ENCODE data around the gene SLBP.

The SLBP gene

DNA sequence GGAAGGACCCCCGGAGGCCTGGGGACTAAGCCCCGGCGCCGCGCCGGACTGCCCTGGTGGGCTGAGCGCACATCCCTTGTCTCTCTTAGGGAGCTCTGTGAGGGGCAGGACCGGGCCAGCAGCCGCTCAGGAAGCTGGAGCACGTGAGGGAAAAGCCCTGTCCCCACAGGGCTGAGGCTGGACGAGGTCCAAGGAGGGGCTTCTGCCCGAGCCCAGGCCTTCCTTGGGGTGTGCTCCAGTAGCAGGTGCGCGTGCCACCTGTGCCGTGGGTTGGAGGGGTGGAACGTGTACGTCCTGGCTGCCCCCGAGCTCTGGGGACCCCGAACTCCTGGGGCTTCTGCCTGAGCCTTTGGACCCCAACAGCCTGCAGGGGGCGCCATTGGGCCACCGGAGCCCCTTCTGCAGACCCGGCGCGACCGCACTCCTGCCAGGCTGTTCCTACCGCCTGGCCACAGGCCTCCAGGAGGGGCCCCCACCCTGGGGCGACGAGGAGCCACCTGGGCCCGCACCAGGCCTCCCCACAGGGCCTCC, 36.4 kb upstream of the SLBP start:
- DNase-seq, result peak; percentile 90

- no peak for DNase-seq
Measured at GRCh38 chr4:1747603-1747967, 35.5 kb upstream of the SLBP start.

DNA sequence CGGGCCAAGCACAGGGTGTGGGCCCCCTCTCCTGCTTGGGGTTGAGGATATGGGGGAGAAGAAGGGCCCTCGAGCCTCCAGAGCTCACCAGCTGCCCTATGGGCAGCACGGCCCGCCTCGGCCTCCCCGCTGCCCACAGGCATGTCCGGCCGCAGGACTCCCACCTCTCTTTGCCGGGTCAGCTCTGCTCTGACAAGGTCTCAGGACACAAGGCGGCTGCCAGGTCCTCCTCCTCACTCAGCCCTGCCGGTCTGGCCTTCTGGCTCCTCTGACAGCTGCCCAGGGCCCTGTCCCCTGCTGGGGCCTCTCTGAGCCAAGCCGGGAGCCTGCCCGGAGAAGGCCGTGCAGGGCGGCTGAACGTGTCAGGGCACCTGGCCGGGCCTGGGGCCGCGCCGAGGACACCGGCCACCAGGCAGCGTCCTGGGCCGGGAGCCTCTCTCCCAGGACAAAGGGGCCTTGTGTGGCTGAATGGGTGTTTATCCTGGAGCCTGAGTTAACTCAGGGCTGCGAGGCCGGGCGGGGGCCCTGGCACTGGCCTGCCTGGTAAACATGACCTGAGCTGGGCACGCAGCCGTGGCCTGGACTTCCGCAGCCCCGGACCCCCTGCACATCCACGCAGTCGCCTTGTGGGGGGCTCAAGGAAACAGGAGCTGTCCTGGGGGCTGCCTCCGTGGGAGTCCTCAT, 34.9 kb upstream of the SLBP start:
- DNase-seq, result no peak

GRCh38 chr4:1746265-1746691, 34.2 kb upstream of the SLBP start:
- peak; percentile 92 for DNase-seq

GRCh38 chr4:1745697-1746096, 33.6 kb upstream of the SLBP start:
- DNase-seq, result no peak

- no peak for DNase-seq
Measured at GRCh38 chr4:1745165-1745564, 33.0 kb upstream of the SLBP start.

- no peak for DNase-seq
Measured at GRCh38 chr4:1744552-1744951, 32.4 kb upstream of the SLBP start.

- DNase-seq, result no peak
Measured at GRCh38 chr4:1743975-1744374, 31.9 kb upstream of the SLBP start.

DNA sequence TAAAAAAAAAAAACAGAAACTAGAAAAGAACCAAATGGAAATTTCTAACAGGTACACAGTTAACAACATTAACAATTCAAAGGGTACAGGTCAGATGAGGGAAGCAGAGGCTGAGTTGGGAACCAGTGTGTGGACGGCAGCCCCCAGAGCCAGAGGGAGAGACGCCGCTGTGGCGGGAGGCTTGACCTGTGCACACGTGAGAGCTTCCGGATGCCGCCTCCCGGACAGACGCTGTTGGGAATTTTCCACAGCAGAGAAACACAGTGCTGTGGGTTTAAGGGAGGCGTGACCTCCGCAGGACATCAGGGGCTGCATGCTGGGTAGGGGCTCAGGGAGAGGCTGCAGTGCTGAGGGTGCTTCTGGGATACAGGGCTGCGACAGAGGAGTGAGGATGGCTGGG, 31.4 kb upstream of the SLBP start:
- no peak for DNase-seq

DNA sequence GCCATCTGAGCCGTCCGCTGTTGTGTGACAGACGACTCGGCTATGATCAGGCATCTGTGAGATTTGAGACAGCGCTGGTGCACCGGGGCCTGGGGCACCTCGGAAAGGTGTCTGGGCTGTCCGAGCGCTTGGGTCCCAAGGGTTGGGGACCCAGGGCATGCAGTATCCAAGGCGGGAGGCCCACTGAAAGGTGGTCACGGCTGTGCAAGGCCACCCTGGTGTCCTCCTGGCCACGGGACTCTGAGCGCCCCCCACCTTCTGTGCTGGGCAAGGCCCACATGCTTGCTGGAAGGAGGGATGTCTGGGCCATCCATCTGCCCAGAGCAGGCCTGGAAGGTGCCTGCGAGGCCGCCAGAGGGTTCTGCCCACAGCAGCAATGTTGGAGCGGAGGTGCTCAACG, 29.1 kb upstream of the SLBP start:
- DNase-seq, result no peak

DNA sequence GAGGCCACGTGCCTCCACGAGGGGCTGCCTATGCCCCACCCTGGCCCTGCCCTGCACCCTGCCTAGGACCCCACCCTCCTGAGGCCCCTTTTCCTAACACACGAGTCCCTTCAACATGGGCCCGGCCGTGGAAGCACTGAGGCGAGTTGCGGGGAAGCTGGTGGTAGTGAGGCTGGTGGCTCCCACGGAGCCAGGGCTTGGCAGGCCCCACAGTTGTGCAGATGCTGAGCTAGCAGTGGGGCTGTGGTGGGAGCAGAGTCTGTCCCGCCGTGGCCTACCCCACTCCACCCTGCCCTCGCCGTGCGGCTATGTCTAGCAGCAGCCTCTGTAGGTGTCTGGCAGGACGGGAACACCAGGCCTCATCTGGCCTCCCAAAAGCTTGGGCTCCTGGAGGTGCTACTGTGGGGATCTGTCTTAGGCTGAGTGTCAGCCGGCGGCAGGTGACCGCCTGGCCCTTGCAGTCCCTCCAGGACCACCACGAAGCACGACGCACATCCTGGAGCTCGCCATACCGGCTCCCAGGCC, 28.0 kb upstream of the SLBP start:
- no peak for DNase-seq

GRCh38 chr4:1739358-1739757, 27.2 kb upstream of the SLBP start:
- no peak for DNase-seq

DNA sequence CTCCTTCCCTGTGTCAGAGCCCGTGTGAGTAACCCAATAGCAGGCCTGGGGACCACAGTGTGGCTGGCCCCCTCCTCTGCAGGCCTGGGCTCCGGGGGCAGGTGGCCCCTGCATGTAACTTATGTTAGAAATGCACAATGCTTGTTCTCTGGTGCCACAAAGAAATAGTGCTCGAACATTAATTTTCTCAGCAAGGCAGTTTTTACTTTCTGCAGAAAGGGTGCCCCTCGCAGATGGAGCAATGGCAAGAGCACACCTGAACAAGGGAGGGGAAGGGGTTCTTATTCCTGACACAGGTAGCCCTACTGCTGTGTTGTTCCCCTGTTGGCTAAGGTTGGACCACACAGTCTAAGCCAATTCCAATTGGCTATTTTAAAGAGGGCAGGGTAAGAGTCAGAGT, 26.3 kb upstream of the SLBP start:
- no peak for DNase-seq

GRCh38 chr4:1737666-1738065, 25.5 kb upstream of the SLBP start:
- no peak for DNase-seq

GRCh38 chr4:1736812-1737211, 24.7 kb upstream of the SLBP start:
- DNase-seq, result peak; percentile 58

GRCh38 chr4:1735215-1735614, 23.1 kb upstream of the SLBP start:
- no peak for DNase-seq

- DNase-seq, result no peak
Measured at GRCh38 chr4:1732911-1733310, 20.8 kb upstream of the SLBP start.

DNA sequence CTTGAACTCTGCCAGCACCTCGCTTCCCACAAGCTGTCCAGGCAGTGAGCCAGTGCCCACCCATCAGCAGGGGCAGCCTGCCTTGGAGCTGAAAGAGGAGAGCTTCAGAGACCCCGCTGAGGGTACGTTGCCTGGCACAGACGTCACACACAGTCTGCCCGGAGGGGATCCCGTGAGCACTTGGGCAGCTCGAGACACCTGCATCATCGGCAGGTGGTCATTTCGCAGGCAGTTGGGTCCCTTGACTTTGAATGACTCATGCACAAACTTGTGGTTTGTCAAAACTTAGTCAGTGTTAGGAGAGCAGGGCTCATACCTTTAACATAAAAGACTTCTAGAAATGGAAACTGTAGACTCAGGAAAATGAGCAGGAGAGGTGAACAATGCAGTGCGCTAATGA, 19.1 kb upstream of the SLBP start:
- DNase-seq, result no peak

GRCh38 chr4:1730532-1731135, 18.5 kb upstream of the SLBP start:
- DNase-seq, result no peak

GRCh38 chr4:1728061-1728980, 16.2 kb upstream of the SLBP start:
- no peak for DNase-seq

DNA sequence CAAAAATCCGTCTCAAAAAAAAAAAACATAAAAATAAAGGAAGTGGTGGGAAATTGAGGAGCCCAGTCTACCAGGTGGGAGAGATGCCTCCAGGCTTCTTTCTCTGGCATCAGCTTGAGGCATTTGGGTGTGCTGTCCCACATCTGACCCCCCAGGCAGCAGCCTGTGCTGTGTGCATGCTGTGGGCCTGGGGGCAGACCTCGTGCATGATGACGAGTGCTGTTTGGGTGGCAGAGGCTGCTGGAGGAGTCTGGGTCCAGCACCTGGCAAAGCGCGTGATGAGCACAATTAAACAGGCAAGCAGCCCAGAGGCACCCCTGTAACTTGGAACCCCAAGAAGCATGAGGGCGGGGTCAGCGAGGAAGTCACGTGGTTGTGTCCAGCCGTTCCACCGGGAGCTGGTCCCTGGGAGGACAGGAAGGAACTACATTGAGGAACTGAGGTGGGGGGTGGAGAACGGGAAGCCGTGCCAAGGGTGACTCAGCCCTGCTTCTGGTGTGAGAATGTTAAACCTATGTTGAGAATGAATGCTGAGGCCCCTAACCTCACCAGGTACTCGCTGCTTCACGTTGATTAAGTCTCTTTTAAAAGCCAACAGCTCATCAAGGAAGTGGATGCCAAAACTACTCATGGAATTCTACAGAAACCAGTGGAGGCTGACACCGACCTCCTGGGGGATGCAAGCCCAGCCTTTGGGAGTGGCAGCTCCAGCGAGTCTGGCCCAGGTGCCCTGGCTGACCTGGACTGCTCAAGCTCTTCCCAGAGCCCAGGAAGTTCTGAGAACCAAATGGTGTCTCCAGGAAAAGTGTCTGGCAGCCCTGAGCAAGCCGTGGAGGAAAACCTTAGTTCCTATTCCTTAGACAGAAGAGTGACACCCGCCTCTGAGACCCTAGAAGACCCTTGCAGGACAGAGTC, 15.3 kb upstream of the SLBP start:
- no peak for DNase-seq
